Activated CD4-positive, alpha-beta T cell treated with anti-CD3 and anti-CD28 coated beads, Interleukin-2, Interleukin-6, amounts not matched to agents 100 ng/mL and 50 ng/mL, durations not matched to agents 16 hours and 8 hours (primary cell): ENCODE data around the gene LAIR2.

Experiments used
- DNase-seq: peaks from one replicate; pipeline ENCODE4 v3.0.0-alpha.2; 2020

LAIR2 gene, protein sequence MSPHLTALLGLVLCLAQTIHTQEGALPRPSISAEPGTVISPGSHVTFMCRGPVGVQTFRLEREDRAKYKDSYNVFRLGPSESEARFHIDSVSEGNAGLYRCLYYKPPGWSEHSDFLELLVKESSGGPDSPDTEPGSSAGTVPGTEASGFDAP

DNA sequence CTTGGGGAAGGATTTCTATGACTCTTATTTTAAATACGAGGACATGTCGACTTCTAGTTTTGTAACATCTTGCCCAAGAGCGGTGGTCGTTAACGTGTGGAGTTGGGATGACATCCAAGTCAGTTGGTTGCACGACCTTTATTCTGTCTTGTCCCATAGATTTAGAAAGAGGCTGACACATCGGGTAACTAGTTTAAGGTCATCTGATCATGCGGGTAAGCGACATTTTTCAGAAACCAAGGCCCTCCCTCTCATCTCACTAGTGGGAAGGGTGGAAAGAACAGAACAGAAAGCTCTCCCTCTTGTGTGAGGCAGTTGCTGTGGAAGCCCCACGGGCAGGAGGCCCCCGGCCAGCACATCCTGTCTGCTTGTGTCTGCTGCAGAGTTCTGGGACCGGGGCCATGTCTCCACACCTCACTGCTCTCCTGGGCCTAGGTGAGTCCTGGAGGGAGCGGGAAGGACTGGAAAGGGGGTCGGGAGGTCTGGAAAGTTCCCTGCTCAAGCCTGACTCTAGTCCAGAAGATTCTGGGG lies at the start of gene LAIR2:
Gene LAIR2, plus strand, starts transcription at position 314 of the 531 bp plus-strand sequence. Its CDS starts 88 bp downstream, at position 402.
- no peak for DNase-seq

DNA sequence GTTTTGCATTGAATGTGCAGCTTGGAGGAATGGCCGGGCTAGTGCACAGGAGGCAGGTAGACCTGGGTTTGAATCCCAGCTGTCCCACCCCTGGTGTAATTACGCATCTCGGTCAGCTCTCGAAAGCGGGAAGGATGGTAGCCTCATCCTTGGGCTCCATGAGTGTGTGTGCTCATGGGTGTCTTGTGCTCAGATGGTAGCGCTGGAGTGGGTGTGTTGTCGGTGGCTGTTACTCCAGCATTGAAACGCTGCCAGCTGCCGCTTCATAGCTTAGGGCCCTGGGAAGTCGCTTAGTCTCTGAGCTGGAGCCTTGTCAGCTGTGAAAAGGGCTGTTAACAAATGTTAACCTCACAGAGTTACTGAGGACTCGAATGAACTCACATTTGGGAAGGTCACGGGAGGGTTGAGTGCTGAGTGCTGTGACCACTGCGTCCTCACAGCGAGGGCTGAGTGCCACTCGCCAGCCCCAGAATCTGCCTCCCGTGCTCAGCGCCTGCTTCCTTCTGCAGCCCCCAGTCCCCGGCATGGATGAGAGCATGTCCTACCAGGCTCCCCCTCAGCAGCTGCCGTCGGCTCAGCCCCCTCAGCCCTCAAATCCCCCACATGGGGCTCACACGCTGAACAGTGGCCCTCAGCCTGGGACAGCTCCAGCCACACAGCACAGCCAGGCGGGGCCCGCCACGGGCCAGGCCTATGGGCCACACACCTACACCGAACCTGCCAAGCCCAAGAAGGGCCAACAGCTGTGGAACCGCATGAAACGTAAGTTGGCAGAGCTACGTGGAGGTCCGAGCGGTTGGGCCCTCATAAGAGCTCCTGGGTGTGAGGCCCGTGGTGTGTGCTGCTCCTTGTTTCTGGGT lies 48.5 kb upstream of the LAIR2 start:
- DNase-seq, result no peak

DNA sequence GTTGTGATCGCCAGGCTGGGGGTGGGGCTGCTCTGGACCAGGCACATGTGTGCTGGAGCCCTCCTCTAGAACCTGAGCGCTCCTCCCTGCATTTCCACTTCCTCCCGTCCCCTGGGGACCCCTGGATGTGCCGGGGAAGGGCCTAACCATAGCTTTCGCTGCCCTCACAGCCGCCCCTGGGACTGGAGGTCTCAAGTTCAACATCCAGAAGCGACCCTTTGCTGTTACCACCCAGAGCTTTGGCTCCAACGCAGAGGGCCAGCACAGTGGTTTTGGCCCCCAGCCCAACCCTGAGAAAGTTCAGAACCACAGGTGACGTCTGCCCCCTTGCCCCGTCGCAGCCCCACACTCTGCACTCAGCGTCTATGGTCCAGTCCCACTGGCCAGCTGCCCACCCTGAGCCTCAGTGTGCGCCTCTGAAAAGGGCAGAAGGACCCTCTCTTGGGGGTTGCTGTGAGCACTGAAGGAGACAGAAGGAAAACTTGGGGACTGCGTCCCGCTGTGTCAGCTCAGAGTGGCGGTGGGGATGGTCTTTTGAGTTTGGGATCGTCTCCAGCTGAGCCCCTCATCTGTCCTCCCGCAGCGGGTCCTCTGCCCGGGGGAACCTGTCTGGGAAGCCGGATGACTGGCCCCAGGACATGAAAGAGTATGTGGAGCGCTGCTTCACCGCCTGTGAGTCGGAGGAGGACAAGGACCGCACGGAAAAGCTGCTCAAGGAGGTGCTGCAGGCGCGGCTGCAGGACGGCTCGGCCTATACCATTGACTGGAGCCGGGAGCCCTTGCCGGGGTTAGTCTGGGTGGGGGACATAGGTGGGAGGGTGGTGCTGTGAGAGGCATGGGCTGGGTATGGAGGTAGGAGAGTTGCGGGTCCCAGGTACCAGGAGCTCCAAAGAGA lies 47.6 kb upstream of the LAIR2 start:
- no peak for DNase-seq

DNA sequence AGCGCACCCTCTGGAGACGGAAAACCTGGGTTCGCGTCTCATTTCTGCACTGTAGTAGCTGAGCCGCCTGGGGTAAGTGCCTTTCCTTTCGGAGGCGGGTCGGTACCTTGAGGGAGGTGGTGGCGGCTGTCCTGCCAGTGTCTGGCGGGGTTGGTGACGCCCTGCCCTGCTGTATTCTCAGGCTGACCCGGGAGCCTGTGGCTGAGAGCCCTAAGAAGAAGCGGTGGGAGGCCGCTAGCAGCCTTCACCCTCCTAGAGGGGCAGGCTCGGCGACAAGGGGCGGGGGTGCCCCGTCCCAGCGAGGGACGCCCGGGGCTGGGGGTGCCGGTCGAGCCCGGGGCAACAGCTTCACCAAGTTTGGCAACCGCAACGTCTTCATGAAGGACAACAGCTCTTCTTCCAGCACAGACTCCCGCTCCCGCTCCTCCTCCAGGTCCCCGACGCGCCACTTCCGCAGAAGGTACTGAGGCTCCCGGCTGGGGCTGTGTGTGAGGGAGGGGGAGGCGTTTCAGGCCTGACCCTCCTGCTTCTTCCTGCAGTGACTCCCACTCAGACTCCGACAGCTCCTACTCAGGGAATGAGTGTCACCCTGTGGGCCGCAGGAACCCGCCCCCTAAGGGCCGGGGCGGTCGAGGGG lies 46.7 kb upstream of the LAIR2 start:
- DNase-seq, result no peak

DNA sequence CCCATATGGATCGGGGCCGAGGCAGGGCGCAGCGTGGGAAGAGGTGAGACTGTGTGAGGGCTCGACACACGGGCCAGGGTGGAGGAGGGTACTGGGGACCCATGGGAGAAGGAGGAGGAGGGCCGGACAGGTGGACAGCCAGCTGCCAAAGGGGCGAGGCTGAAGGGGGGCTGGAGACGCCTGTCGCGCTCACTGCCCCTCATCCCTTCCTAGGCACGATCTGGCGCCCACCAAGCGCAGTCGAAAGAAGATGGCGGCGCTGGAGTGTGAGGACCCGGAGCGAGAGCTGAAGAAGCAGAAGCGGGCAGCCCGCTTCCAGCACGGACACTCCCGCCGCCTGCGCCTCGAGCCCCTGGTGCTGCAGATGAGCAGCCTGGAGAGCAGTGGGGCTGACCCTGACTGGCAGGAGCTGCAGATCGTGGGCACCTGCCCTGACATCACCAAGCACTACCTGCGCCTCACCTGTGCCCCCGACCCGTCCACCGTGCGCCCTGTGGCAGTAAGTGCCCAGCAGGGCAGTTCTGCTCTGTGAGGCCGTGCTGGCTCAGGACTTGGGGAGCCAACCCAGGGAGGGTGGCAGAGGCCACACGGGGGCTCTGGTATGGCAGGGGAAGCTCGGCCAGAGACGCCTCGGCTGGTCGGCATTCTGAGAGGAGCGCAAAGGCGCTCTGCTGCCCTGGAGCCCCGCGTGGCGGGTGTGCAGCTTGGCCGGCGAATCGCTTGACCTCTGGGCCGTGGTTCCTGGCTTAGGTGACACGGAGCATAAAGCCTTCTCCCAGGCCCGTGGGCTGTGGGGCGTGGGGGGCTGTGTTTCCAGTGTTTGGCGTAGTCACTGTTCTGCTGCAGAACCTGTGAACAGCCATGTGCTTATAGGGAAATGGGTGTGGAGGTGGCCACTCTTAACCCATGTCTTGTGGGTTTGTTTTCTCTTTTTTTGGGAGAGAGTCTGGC lies 45.9 kb upstream of the LAIR2 start:
- no peak for DNase-seq

DNA sequence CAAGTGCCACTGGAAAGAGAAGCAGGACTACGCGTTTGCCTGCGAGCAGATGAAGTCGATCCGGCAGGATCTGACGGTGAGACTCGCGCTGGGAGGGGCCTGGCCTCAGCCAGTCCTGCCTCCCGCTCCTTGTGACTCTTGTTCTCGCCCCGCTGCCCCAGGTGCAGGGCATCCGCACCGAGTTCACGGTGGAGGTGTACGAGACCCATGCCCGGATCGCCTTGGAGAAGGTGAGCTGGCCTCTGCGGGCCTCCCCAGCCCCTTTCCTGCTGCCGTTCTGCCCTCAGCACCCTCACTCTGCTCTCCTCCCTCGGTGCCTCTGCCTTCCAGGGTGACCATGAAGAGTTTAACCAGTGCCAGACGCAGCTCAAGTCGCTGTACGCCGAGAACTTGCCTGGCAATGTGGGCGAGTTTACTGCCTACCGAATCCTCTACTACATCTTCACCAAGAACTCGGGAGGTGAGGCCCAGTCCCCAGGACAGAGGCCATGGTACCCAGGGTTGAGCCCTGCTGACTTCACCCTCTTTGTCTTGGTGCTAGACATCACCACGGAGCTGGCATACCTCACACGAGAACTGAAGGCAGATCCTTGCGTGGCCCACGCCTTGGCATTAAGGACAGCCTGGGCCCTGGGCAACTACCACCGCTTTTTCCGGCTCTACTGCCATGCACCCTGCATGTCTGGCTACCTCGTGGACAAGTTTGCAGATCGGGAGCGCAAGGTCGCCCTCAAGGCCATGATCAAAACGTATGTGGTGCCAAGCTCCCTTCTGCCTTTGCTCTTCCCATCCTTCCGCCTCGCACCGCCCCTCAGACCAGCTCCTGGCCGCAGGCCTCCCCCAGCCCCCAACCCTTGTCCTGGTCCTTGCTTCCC lies 44.6 kb upstream of the LAIR2 start:
- DNase-seq, result no peak

DNA sequence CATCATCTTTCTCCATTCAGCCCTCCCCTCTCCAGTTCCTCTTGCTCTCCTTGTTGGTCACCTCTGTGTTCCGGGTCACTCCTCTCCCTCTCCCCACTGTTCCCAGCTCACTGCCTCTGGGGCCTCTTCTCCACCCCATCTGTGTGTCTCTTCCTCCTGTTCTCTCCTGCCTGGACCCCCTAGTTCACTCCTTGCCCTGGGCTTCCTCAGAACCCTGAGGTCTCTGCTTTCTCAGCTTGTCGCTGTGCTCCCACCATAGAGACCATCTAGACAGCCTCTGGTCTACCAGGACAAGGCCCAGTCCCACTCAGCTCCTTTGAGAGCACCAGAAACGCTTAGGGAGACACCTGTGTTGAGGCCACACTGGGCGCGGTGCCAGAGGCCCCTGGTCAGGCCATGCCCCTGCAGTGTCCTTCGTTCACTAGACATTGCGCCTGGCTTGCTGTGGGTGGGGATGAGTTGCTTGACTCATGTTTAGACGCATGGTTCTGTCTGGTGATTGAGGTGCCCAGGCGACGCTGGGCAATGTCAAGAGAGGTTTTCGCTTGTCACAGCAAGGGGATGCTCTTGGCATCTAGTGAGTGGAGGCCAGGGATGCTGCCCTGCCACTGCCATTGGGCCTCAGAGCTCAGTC lies 43.9 kb upstream of the LAIR2 start:
- no peak for DNase-seq

DNA sequence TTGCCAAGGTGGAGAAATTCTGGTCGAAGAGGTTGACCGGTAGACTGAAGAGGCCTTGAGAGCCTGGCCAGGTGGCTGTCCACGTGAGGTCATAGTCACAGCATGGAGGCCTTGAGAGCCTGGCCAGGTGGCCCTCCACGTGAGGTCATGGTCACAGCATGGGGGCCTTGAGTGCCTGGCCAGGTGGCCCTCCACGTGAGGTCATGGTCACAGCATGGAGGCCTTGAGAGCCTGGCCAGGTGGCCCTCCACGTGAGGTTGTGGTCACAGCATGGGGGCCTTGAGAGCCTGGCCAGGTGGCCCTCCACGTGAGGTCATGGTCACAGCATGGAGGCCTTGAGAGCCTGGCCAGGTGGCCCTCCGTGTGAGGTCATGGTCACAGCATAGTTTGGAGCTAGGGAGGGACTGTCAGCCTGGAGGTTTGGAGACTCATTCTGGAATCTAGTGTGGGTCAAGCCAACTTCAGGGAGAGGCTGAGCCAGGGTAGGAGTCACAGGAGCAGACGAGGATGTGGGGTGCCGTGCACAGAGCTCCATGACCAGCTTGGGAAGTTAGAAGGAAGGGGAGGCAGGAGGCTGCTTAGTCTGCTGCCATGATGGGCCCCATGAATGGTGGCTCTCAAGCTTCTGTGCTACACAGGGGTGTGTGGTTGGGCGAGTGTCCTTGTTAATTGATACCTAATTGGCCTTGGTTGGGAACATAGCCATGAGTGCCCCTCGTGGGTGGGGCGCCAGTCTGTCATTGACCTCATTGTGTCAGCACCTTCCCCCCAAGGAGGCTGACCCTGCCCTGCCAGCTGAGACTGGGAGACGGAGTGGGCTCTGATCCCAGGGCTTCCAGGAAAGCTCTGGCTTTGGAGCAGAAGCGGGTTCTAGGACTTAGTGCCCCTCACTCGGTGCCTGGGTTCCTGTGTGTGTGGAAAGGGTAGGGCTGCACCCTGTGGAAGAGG lies 43.1 kb upstream of the LAIR2 start:
- DNase-seq, result no peak

DNA sequence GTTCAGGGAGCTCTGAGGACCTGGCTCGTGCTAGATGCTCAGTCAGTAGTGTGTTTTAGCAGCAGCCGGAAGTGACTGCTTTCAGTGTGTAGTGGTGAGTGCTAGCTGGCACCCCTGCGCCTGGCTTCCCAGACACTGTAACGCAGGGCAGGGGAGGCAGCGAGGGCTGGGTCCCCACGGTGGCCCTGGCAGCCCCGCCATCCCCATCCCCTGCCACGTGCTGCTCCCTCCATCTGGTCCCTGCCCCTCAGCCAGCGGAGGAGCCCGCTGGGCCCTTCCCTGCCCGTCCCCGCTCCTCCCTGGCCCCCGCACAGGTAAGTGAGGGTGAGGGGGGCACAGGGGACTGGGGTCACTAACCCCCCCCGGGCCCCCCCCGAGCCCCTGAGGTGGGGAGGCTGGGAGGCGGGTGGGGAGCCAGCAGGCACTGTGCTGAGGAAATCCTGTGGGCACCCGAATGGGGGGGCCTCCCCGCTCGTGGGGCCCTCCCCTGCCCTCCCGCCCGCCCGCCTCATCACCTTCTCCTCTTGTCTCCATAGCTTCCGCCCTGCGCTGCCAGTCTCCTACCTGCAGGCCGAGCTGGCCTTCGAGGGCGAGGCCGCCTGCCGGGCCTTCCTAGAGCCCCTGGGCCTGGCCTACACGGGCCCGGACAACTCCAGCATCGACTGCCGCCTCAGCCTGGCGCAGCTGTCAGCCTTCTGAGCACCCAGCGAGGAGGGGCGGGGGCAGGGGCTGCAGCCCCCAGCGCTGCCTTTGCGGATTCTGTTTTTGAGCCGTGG lies 42.2 kb upstream of the LAIR2 start:
- no peak for DNase-seq

DNA sequence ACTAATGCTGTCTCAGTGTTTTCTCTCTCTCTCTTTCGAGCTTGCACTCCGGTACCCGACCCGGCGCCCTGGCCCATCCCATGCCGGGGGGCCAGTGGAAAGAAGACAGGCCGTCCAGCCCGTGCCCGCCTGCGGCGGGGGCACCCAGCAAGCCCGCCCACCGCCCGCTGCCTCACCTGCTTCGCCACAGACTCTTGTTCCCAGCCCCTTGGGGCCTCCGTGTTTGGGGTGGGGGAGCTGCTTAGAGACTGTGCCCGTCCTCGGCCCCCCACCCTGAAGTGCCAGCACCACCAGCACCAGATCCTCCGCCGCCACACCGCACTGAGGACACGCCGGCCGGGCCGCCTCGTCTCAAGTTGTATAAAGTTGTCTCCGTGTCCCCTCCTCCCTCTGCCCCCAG lies 41.4 kb upstream of the LAIR2 start:
- DNase-seq, result no peak

DNA sequence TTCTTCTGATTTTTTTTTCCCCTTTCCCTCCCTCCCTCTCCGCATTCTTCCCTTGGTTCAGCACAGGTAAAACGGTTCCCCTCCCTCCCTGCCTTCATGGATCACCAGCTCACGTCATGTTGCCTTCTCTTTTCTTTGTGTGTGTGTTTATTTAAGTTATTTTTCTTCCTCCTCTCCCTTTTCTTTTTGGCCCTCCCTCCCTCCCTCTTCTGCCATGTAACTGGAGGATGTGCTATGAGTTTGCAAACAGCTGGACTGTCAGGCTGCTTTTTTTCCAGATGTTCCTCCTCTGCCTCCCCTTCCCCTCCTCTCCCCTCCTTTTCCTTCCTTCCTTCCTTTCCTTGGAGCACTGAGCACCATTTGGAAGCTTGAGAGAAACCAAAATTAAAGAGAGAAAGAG lies 41.0 kb upstream of the LAIR2 start:
- DNase-seq, result no peak

DNA sequence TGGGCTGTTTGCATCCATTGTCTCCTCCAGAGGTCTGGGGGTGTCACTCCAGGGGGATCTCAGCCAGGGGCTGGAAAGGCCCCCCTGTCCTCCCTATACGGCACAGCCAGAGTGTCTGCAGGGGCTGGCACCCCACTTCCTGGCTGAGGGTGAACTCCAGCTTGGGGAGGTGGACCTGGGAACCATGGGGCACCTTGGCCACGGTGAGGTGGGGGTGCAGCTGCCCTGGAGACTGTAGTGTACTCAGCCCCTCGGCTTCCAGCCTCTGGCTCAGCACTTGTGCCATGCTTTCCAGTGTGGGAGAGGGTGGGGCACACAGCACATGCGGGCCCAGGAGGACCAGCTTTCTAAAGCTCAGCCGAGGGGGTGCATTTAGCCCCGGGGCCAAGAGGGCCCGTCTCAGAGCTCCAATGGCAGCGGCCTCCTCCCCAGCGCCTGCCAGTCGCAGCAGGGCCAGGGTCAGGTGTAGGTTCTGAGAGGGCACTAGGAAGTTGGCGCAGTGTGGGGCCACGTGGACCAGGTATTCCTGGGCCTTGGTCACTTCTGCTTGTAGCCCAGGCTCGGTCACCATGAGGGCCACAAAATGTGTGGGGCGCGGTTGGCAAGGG lies 40.5 kb upstream of the LAIR2 start:
- DNase-seq, result no peak

DNA sequence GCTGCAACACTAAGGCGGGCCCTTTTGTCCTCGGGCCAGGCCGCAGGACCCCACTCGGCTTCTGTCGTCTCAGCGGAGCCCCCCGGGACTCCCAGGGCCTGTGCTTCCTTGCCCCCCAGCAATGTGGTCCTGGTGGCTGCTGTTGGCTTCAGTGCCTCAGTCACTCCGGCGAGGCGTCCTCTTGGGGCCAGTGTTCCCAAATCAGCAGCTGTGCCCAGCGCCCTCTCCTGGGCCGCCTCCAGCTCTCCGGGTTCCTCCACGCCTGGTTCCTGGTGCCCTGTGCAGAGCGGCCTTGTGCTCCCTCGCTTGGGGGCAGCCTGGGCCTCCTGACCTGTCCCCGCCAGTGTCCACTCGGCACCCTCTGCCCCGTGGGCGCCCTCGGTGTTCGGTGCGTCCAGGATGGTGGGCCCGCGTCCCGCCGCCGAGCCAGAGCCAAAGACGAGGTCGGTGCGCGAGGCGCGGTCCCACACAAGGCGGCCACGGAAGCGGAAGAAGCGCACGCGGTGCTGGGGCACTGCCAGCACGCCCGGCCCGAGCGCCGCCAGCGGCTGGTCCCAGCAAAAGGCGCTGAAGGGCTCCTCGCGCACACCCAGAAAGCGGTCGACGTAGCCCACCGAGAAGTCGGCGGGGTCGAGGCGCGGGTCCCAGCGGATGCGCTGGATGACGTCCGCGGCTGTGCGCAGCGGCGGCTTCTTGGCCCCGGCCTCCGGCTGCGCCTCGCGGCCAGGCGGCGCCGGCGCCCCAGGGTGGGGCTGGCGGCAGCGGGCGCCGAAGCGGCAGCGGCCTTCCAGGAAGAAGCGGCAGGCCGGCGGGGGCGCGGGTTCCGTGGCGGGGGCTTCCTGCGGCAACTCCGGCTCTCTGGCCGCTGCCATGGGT lies 39.7 kb upstream of the LAIR2 start:
- peak; percentile 70 for DNase-seq

DNA sequence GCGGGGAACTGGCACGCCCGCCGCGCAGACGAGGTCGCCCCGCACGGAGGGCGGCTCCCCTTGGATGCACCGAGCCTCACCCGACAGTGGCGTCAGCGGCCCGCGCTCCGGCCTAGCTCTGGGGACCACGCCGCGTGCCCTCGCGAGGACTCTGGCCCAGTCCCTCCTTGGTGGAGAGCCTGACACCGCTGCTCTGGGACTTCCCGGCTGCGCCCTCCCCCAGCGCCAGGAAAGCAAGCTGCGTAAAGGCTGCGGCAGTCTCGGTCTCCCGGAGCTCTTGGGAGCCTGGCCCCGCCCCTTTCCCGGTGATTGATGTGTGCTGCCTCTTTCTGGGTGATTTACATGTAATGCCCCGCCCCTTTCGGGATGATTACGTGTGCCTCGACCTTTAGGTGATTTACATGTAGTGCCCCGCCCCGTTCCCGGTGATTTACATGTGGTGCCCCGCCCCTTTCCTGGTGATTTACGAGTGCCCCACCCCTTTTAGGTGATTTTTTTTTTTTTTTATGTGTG lies 39.0 kb upstream of the LAIR2 start, which contains the start of gene LENG9:
Gene LENG9, minus strand, starts transcription at position 248 of the 513 bp plus-strand sequence. CDS start 252 bp downstream, outside the sequence.
- DNase-seq, result peak; percentile 98

DNA sequence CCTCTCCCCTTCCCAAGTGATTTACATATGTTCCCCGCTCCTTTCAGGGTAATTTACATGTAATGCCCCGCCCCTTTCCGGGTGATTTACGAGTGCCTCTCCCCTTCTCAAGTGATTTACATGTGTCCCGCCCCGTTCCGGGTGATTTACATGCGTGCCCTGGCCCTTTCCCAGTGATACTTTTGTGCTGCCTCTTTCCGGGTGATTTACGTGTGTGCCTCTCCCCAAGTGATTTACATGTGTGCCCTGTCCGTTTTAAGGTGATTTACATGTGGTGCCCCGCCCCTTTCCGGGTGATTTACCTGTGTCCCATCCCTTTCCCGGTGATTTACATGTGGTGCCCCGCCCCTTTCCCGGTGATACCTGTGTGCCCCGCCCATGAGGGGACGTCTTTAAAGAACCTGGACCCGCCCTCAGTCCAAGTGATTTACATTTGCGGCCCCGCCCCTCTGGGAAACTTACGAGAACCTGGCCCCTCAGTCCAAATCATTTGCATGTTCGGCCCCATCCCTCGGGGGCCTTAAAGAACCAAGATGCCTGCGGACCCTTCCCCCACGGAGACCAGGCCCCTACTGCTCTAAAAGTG lies 38.5 kb upstream of the LAIR2 start:
- peak; percentile 92 for DNase-seq
